NCI-H526 treated with DMSO at 0.1 percent for 48 hours (cell line): ENCODE results near the gene RESF1.
"Not testable (repeated sequence)": the region's sequence is repeated elsewhere in the genome, so short reads cannot be mapped to it uniquely, and the experiment has no call there.

ENCODE experiments used
- DNase-seq: peaks from one replicate; lab custom pipeline; 2025; lab: John Stamatoyannopoulos, UW

The RESF1 gene

GRCh38 chr12:31959161-31959700 lies at the start of gene RESF1:
RESF1 (plus strand) TSS chr12:31959415; CDS start chr12:31980956, 21,541 bp downstream.
- peak; percentile 87 for DNase-seq

DNA sequence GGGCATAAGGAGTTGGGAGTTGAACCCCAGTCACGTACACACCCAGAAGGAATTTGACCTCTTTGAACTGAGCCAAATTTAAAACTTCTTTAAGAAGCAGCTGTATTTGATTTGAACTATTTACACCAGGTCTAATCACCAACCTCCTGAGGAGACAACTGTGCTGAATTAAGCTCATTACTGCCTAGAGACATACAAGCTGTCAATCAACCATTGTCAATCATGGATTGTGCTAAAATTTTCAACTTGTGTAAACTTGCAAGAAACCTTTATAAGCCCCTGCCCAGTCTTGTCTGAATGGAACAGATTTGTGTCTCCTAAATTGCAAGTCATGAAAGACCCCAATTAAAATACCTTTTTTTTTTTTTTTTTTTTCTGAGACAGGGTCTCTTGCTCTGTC lies 44.3 kb upstream of the RESF1 start:
- DNase-seq: no peak

DNA sequence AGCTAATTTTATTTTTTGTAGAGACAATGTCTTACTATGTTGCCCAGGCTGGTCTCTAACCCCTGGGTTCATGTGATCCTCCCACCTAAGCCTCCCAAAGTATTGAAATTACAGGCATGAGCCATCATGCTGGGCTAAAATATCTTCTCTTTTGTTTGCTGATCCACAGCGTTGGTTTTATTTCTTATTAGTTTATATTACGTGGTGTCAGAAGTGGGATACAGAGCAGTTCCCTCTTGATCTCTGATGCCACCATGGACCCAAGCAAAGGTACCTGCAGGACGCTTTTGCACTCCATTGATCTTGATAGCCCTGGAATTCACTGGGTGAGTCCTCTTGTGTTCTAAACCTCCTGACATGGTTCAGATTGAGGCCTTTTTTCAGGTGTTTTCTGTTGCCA lies 43.8 kb upstream of the RESF1 start:
- DNase-seq: no peak

GRCh38 chr12:31922341-31923062 lies 36.7 kb upstream of the RESF1 start:
- no peak for DNase-seq

GRCh38 chr12:31923063-31923412 lies 36.2 kb upstream of the RESF1 start:
- DNase-seq: no peak

DNA sequence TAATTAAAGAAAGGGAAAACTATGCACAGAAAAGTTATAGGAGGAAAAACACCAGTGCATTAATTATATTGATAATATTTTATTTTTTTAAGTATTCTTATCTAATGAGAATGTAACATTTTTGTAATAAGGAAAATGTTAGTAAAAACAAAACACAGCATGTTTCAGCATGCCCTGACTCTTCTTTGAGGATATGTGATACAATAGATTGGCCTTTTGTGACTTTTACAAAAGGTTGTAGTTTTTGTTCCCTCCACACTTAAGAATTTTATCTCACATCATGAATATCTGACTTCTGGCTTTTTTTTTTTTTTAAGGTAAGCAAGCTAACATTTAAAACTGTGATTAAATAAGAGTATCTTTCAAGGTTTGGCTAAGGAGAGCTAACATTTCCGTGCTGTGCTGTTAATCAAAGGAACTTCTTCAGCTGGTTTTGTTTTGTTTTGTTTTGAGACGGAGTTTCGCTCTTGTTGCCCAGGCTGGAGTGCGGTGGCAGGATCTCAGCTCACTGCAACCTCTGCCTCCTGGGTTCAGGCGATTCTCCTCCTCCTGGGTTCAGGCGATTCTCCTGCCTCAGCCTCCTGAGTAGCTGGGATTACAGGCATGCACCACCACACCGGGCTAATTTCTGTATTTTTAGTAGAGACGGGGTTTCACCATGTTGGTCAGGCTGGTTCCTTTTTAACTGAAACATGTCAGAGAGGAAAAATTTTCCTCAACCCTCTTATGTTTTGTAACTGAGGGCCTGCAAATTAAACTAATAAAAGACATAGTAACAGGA lies 30.8 kb upstream of the RESF1 start:
- DNase-seq: no peak

DNA sequence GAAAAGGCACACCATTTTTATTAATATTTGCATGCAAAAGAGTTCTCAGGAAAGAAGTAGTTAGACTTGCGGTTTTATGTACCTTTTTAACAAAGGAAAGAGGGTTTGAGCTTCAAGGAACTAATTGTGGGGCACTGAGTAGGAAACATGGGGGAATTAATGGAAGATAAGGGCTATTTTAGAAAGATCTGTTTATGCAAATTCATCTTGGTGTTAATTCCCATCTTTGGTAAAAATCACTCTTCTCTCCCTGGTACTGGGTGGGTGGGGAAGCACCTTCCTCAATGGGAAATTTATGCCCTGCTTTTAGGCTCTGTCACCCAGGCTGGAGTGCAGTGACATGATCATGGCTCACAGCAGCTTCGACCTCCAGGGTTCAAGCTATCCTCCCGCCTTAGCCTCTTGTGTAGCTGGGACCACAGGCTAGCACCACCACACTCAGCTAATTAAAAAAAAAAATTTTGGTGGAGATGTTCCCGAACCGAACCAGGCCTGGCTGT lies 30.1 kb upstream of the RESF1 start:
- DNase-seq: no peak

DNA sequence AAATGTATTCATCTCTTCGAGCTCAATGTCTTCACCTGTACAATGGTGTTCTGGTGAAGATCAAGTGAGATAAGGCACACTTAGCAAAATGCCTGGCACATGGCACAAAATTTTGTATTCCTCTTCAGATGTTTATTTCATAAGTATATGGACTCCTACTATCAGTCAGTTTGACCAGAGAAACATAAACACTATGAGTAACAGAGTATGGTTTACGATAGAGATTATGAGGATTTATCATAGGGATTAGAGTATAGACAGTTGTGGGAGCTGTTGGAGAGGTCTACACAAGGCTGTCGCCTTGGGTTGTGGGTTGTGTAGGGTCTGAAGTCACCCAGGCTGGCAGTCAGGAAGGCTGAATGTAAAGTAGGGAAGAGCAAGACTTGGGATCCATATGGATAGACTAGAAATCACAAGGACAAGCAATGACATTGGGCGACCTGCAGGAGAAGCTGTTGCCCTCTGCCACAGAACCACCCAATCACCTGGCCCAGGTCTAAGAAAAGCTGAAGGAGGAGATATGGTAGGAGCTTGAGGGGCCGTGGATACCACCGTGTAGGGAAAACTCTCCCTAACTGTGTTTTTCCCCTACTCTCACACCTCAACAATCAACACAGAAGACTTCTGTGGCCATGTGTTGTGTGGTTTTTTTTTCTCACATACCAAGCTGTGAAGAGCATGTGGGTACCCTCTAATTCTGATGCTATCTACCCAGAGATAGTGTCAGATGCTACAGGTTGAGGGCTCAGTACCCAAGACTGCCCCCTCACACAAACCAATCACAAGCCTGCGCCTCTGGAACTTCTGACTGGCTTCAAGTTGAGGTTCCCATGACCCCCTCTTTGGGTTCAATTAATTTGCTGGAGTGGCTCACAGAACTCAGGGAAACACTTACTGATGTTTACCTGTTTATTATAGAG lies 27.2 kb upstream of the RESF1 start:
- DNase-seq: no peak

DNA sequence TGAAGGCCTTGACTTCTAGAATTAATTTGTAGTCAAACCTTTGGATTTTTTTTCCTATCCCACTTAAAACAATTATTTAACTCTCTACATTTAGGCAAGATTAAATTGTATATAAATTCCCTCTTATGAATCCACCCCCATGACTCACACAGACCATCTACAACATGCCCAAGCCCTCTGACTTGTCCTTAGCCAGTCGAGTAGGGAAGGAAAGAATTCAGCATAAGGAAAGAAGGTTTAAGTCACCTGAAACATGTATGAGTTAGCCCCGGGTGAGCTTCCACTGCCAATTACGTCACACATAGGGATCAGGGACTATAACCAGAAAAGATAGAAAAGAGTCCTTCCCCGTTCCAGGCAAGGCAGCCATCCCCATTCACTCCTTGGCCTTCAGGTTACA lies 14.9 kb upstream of the RESF1 start:
- DNase-seq: no peak

DNA sequence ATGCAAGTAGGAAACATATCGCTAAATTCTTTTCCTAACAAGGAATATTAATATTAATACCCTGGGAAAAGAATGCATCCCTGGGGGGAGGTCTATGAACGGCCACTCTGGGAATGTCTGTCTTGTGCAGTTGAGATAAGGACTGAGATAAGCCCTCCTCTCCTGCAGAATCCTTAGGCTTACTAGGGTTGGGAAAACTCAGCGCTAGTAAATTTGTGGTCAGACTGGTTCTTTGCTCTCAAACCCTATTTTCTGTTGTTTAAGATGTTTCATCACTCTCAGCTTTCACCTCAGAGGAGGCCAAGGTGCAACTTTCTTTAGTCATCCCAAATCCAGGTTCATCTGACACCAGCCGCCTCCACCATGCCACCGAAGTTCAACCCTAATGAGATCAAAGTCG lies 11.2 kb upstream of the RESF1 start:
- DNase-seq: no peak

GRCh38 chr12:31948697-31949359 lies 10.4 kb upstream of the RESF1 start:
- not testable (repeated sequence) for DNase-seq

- no peak for DNase-seq
These were observed 9.1 kb upstream of the RESF1 start for GRCh38 chr12:31950088-31950487.

DNA sequence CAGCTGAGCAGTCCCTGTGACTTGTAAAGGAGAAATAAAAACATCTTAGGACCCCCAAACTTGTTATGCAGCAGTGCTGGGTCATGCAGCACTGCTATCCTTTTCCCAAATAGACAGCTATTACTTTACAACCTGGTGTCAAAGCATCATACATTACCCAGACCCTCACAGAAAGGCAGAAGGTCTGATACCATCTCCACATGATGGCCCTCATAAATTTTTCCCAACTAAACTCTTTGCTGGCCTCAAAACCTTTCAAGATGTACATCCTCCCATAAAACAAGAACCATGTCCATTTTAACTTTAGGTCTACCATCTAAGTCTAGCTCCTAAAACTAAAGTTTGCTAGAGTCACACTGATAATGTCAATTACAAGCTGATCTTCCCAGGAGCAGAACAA lies 8.7 kb upstream of the RESF1 start:
- no peak for DNase-seq

DNA sequence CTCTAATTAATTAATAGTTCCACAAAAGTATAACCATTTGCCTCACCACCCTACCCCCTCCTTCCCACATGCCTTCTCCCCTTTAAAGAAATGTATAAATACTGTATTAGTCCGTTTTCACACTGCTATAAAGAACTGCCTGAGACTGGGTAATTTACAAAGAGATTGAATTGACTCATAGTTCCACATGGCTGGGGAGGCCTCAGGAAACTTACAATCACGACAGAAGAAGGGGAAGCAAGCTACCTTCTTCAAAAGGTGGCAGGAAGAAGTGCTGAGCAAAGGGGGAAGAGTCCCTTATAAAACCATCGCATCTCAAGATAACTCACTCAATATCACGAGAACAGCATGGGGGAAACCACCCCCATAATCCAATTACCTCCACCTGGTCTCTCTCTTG lies 8.2 kb upstream of the RESF1 start:
- no peak for DNase-seq

DNA sequence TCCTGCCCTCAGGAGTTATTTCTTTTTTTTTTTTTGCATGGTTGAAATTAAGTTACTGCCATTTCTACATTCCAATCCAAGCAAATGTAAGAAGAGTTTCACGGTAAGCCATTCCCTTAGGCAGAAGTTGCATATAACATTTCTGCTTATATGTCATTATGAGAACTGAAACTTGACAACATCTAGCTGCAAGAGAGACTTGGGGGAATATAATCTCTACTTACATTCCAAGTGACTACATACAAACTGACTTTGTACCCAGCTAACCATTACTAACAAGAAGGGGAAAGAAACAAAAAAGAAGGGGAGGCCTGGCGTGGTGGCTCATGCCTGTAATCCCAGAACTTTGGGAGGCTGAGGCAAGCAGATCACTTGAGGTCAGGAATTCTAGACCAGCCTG lies 7.3 kb upstream of the RESF1 start:
- no peak for DNase-seq

- no peak for DNase-seq
These were observed 6.8 kb upstream of the RESF1 start for GRCh38 chr12:31952418-31952817.

DNA sequence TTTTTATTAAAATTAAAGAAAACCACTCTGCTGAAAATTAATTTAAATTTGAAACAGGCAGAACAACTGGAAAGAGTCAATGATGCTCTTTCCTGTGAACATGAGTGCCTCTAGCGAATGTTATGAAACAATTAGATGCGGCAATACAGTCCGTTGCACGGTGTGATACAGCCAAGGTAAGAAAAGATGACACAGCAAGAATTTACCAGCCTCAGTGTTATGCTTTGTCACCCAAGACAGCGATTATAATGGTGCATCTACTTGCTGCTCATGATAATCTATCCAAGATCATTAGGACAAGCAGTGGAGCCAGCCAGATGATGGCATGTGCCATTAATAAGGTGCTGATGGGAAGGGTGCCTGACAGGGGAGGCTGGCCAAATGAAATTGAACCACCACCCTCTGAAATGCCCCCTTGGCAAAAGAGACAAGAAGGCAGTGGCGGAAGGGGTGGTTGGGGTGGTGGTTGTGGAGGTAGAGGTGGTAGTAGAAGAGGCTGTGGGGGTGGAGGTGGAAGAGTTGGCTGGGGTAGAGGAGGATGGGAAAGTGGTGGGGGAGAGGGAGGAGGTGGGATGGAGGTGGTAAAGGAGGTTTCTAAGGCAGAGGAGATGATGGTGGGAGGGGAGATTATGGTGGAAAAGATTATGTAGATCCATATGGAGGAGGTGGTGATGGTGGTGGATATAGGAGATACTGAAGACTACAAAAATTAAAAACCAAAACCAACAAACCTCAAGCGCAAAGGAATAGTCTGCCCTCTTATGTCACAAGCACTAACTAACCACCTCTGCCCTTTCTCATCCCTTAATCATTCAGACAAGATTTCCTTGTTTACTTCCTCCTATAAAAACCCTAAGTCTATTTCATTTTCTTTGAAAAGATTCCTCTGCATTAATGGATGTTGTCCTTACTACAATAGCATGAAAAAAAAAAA lies 4.0 kb upstream of the RESF1 start:
- no peak for DNase-seq

DNA sequence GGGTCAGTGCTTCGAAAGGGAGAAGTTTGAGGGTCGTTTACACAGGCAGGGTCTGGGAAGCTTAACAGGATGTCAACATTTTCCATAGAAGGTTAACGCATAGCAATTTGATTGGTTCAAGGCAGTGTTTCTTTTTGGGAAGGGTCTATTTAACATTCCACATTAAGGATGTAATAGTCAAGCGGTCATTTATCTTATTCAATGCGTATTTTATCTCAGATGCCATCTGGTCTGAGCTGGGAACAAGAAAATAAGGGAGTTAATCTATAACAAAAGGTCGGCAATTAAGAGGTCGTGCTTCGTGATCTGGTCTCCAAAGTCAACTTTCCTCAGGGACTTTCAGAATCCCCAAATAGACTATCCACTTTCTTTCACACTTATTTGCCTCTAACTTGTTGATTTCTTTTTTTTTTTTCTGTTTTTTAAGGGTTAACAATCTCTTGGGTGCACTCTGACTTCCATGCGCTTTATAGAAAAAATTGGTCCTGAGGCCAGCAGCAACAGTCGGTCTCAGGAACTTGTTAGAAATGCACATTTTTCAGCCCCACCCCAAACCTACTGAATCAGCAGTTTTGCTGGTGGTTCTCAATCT lies 550 bp upstream of the RESF1 start:
- peak; percentile 47 for DNase-seq

- DNase-seq: peak; percentile 71
These were observed 631 bp downstream of the RESF1 start for GRCh38 chr12:31959701-31960391.
